OCI-LY7 (cell line): ENCODE measurements around the gene STYK1.

ENCODE experiments used
- EZH2phosphoT487 ChIP-seq: fragments of 200-600 bp; sonication (generic); IDR thresholded peaks from 2 replicates; pipeline ENCODE4 v1.6.1; 2018; ENCODE audit warnings: low read depth, borderline replicate concordance, mild to moderate bottlenecking, mixed run types, antibody characterized with exemption, low read length, moderate library complexity, mixed read lengths
- TF ChIP-seq, protein P1 (sequence below): fragments of 200-600 bp; sonication (generic); conservative IDR thresholded peaks from 2 replicates; pipeline ENCODE4 v1.5.1; 2014; ENCODE audit warnings: mild to moderate bottlenecking, antibody characterized with exemption, low read length, moderate library complexity, mixed read lengths

GRCh38 chr12:10582704-10583103 is 91.1 kb downstream of the STYK1 start:
- TF ChIP-seq, protein P1, sequence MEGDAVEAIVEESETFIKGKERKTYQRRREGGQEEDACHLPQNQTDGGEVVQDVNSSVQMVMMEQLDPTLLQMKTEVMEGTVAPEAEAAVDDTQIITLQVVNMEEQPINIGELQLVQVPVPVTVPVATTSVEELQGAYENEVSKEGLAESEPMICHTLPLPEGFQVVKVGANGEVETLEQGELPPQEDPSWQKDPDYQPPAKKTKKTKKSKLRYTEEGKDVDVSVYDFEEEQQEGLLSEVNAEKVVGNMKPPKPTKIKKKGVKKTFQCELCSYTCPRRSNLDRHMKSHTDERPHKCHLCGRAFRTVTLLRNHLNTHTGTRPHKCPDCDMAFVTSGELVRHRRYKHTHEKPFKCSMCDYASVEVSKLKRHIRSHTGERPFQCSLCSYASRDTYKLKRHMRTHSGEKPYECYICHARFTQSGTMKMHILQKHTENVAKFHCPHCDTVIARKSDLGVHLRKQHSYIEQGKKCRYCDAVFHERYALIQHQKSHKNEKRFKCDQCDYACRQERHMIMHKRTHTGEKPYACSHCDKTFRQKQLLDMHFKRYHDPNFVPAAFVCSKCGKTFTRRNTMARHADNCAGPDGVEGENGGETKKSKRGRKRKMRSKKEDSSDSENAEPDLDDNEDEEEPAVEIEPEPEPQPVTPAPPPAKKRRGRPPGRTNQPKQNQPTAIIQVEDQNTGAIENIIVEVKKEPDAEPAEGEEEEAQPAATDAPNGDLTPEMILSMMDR = no peak
- no peak for TF ChIP-seq EZH2phosphoT487
